ENCODE results near the gene GJA10.

DNA sequence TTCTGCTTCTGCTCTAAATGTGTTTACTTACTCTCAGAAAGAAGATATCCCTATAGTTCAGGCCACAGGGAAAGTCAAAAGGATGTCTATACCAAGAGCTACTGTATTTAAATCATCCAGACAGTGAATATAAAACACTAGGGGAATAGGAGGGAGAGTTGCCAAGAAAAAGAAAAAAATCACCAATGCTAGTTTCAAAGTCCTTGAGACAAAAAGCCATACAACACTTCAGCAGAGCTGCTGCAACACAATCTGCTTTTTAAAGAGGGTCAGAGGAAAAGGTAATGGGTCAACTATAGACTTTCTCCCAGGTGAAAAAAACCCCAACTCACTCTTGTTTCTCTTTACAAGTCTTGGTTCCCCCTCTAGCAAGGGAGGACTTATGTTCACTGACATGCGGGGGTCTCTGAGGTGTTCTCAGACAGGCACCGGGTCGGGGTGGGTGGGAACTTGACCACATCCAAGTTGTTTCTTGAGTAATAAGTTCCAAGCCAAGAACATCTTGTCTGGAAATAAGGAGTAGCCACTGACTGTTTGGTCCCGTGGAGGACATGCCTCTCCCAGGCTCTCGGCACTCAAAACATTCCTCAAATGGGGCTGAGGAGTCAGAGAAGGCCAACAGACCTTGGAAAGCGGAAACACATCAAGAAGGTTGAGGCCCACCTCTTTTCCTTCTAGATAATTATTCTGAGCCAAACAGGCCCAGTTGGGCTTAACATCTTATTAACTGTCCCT, 47.7 kb downstream of the GJA10 start:
- TF ChIP-seq SIN3A (IDR thresholded peaks at IDR 0.05; ENCODE audit: borderline replicate concordance, insufficient read depth, low read depth, low read length) (no peak), POLR2AphosphoS5 (IDR thresholded peaks at IDR 0.05; ENCODE audit: low read depth, low read length) (no peak), TCF7L2 (IDR thresholded peaks at IDR 0.05; ENCODE audit: low read depth, low read length) (no peak)
- TF ChIP-seq, protein P1, sequence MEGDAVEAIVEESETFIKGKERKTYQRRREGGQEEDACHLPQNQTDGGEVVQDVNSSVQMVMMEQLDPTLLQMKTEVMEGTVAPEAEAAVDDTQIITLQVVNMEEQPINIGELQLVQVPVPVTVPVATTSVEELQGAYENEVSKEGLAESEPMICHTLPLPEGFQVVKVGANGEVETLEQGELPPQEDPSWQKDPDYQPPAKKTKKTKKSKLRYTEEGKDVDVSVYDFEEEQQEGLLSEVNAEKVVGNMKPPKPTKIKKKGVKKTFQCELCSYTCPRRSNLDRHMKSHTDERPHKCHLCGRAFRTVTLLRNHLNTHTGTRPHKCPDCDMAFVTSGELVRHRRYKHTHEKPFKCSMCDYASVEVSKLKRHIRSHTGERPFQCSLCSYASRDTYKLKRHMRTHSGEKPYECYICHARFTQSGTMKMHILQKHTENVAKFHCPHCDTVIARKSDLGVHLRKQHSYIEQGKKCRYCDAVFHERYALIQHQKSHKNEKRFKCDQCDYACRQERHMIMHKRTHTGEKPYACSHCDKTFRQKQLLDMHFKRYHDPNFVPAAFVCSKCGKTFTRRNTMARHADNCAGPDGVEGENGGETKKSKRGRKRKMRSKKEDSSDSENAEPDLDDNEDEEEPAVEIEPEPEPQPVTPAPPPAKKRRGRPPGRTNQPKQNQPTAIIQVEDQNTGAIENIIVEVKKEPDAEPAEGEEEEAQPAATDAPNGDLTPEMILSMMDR (IDR thresholded peaks at IDR 0.05), result no peak
- TF ChIP-seq, protein P2, sequence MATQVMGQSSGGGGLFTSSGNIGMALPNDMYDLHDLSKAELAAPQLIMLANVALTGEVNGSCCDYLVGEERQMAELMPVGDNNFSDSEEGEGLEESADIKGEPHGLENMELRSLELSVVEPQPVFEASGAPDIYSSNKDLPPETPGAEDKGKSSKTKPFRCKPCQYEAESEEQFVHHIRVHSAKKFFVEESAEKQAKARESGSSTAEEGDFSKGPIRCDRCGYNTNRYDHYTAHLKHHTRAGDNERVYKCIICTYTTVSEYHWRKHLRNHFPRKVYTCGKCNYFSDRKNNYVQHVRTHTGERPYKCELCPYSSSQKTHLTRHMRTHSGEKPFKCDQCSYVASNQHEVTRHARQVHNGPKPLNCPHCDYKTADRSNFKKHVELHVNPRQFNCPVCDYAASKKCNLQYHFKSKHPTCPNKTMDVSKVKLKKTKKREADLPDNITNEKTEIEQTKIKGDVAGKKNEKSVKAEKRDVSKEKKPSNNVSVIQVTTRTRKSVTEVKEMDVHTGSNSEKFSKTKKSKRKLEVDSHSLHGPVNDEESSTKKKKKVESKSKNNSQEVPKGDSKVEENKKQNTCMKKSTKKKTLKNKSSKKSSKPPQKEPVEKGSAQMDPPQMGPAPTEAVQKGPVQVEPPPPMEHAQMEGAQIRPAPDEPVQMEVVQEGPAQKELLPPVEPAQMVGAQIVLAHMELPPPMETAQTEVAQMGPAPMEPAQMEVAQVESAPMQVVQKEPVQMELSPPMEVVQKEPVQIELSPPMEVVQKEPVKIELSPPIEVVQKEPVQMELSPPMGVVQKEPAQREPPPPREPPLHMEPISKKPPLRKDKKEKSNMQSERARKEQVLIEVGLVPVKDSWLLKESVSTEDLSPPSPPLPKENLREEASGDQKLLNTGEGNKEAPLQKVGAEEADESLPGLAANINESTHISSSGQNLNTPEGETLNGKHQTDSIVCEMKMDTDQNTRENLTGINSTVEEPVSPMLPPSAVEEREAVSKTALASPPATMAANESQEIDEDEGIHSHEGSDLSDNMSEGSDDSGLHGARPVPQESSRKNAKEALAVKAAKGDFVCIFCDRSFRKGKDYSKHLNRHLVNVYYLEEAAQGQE (IDR thresholded peaks at IDR 0.05; ENCODE audit: insufficient read depth in 1 of 2, low read depth in 2 of 2, low read length in 1 of 2), result no peak

Measured in Panc1 (cell line).